Activated naive CD4-positive, alpha-beta T cell treated with anti-CD3 and anti-CD28 coated beads for 36 hours (primary cell): Measurements from ENCODE around the gene RAB2B. TPM values are rescaled to one million over a fixed set of nuclear protein-coding genes. Genes with fewer than 3 reads are reported as not detected.

Experiments
- CTCF ChIA-PET: fragments of 350-600 bp; sonication (Branson Sonifier 250); formaldehyde crosslinking; loops from one replicate; lab custom pipeline; 2021; ENCODE audit warnings: antibody characterized with exemption; lab: Charles Lee
- DNase-seq: peaks from one replicate; pipeline ENCODE4 v3.0.0-alpha.2; 2020
- H3K27ac Mint-ChIP-seq: one replicate; pipeline ENCODE4 v1.8.0; 2021; ENCODE audit warnings: mild to moderate bottlenecking, mixed read lengths
- H3K27me3 Mint-ChIP-seq: one replicate; pipeline ENCODE4 v1.8.0; 2021; ENCODE audit warnings: low read depth, mixed read lengths
- H3K36me3 Mint-ChIP-seq: one replicate; pipeline ENCODE4 v1.8.0; 2021; ENCODE audit warnings: low read depth, mixed read lengths
- H3K4me1 Mint-ChIP-seq: one replicate; pipeline ENCODE4 v1.8.0; 2021; ENCODE audit warnings: low read depth, mixed read lengths
- H3K4me3 Mint-ChIP-seq: one replicate; pipeline ENCODE4 v1.8.0; 2021; ENCODE audit warnings: mild to moderate bottlenecking, moderate library complexity, mixed read lengths
- H3K9me3 Mint-ChIP-seq: one replicate; pipeline ENCODE4 v1.8.0; 2021; ENCODE audit warnings: mixed read lengths
- intact Hi-C: fragments of 100-400 bp; cut with micrococcal nuclease; formaldehyde crosslinking; loops from one replicate; pipeline ENCODE4 v1.15.1; 2023
- total RNA-seq, 2 experiments: library from RNA; stranded (reverse); gene quantifications; one replicate each; pipeline ENCODE4 v1.2.3, GENCODE V29; 2021

RAB2B gene
- total RNA-seq, 2 experiments from 2014 or later, result 20.5 to 21.4 TPM

DNA sequence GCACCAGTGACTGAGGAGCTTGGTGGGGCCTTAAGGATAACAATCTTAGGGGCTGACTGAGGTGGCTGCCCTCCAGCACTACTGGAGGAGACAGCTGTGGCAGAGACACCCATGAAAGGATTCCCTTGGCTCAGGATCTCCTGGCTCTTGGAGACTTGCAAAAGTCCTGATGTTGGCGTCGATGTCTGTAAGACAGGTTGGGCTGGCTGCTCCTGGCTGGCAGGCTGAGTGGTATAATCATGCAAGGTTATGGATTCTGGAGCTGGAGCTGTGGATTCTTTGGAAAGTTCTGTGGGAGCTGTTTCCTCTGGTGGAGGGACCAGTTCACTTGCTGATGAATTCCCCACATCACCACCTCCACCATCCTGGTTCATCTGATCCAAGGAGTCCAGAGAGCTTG is 45.6 kb downstream of the RAB2B start:
- peaks cover 32% of the 10 kb centered on the region for H3K4me1 Mint-ChIP-seq
- H3K36me3 Mint-ChIP-seq, result peaks cover 32% of the 10 kb centered on the region
- H3K4me3 Mint-ChIP-seq, result no peak overlapping the region
- no peak for DNase-seq
- H3K27ac Mint-ChIP-seq, result no peak overlapping the region
- no peaks in the 10 kb centered on the region for H3K9me3 Mint-ChIP-seq
- intact Hi-C loops, result no loop called here
- H3K27me3 Mint-ChIP-seq, result no peaks in the 10 kb centered on the region
- CTCF ChIA-PET, result interaction anchor here (0.6 kb wide), 3 partner anchors 14 to 43 kb away, joined by 3 to 4 read pairs (median 3); no protein-coding TSS in a partner anchor

- H3K27me3 Mint-ChIP-seq, result no peaks in the 10 kb centered on the region
- peaks cover 41% of the 10 kb centered on the region for H3K36me3 Mint-ChIP-seq
These were observed 47.8 kb downstream of the RAB2B start for GRCh38 chr14:21428930-21429329.

DNA sequence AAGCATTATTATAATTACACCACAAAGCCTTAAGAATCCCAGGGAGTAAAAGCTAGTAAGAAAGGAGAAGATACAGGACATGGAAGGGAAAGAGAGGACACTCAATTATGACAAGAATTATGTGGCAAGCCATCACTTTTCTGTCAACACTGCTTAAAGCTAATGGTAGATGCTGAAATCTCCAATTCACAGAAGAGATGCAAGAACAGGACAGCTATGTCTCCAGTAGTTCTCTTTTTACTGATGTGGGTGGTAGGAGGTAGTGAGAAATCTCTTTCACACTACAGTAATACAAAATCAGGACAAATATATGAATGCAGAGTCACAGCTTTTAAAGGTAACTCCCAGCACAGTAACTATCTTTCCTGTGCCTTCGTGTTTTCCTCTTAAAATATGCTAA is 50.1 kb downstream of the RAB2B start:
- Mint-ChIP-seq H3K27me3 (no peaks in the 10 kb centered on the region), H3K4me1 (peaks cover 3% of the 10 kb centered on the region), H3K36me3 (peaks cover 41% of the 10 kb centered on the region), H3K27ac (no peak overlapping the region), H3K4me3 (no peak overlapping the region), H3K9me3 (no peaks in the 10 kb centered on the region)
- DNase-seq, result no peak
- CTCF ChIA-PET, result no interaction called here
- intact Hi-C loops, result no loop called here

More at GRCh38 chr14:21428930-21429329, 47.8 kb downstream of the RAB2B start:
- DNase-seq, result no peak
- CTCF ChIA-PET, result no interaction called here
- Mint-ChIP-seq H3K27ac (no peak overlapping the region), H3K4me3 (no peak overlapping the region), H3K4me1 (peaks cover 11% of the 10 kb centered on the region), H3K9me3 (no peaks in the 10 kb centered on the region)
- intact Hi-C loops, result no loop called here

GRCh38 chr14:21419528-21419927 is 57.2 kb downstream of the RAB2B start:
- CTCF ChIA-PET, result interaction anchor here (0.8 to 1.1 kb wide), 2 partner anchors 42 to 138 kb away, joined by 3 to 4 read pairs; no protein-coding TSS in a partner anchor
- Mint-ChIP-seq H3K27ac (no peak overlapping the region), H3K27me3 (no peaks in the 10 kb centered on the region), H3K4me1 (peaks cover 11% of the 10 kb centered on the region), H3K4me3 (no peak overlapping the region), H3K9me3 (no peaks in the 10 kb centered on the region), H3K36me3 (peaks cover 29% of the 10 kb centered on the region)
- DNase-seq, result no peak
- intact Hi-C loops, result no loop called here

DNA sequence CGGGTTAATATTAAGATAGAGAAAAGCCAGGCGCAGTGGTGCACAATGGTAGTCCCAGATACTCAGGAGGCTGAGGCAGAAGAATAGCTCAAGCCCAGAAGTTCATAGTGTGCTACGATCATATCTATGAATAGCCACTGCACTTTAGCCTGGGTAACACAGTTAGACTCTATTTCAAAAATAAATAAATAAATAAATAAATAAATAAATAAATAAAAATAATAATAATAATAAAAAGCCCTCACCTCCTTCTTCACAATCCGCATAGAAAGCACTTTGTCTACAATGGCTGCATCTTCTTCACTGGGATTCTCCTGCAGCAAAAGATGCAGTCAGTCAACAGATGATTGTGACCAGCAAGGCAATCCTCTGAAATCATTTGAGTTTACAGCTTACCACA is 61.4 kb downstream of the RAB2B start:
- H3K27ac Mint-ChIP-seq, result peak overlapping the region; percentile 77
- no peak for DNase-seq
- no peak overlapping the region for H3K4me3 Mint-ChIP-seq
- peaks cover 40% of the 10 kb centered on the region for H3K36me3 Mint-ChIP-seq
- CTCF ChIA-PET, result interaction anchor here (0.8 kb wide), 1 partner anchor 347 kb away, joined by 3 read pairs; no protein-coding TSS in a partner anchor
- no peaks in the 10 kb centered on the region for H3K27me3 Mint-ChIP-seq
- H3K9me3 Mint-ChIP-seq, result no peaks in the 10 kb centered on the region
- intact Hi-C loops, result loop anchor here (2.0 kb wide), 1 partner anchor 95 kb away; the partner anchor contains the start of gene METTL3
- peaks cover 31% of the 10 kb centered on the region for H3K4me1 Mint-ChIP-seq

DNA sequence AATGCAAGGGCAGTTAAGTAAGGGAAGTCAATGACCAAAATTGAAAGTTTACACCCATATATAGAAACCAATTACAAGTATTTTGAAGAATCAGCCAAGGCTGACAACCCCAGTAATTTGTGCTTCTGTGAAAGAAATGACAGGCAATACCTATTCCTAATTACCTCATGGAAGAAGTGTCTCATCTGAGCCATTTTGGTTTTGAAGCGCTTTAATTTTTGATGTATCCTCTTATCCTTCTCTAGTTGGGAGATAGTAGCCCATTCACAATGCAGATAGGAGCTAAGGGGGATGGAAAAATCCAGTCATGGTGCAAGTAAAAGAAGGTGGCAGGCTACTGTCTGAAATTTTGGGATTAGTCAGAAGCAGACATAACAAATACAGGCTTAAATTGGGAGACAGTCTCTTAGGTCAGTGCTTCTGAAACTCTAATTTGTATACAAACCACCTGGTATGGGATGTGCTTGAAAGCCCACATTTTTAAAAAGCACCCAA is 62.6 kb downstream of the RAB2B start:
- Mint-ChIP-seq H3K36me3 (peaks cover 45% of the 10 kb centered on the region), H3K27me3 (no peaks in the 10 kb centered on the region), H3K4me3 (no peak overlapping the region), H3K9me3 (no peaks in the 10 kb centered on the region), H3K27ac (peak overlapping the region; percentile 77), H3K4me1 (peaks cover 35% of the 10 kb centered on the region)
- peak; percentile 14 for DNase-seq
- intact Hi-C loops, result loop anchor here (1.0 to 5.0 kb wide), 8 partner anchors 23 to 150 kb away; partner anchors contain the start of genes CHD8, METTL3 and SUPT16H
- CTCF ChIA-PET, result interaction anchor here (0.8 to 0.9 kb wide), 2 partner anchors 42 to 56 kb away, joined by 3 to 4 read pairs; partner anchors contain the start of gene CHD8

Other genes with a start within 250 kb of the RAB2B start
- 1,000 to 10,000 TPM; 1,252 to 1,377 TPM for gene HNRNPC, start 207.5 kb downstream of the RAB2B start, total RNA-seq
- not detected for gene RPGRIP1, start 196.9 kb downstream of the RAB2B start, total RNA-seq
- 100 to 1,000 TPM; 164 to 165 TPM for gene SUPT16H, start 92.9 kb downstream of the RAB2B start, total RNA-seq
- 10 to 100 TPM; 73.9 to 75.5 TPM for gene CHD8, start 20.8 kb downstream of the RAB2B start, total RNA-seq
- 10 to 100 TPM; 57.4 to 58.6 TPM for gene TOX4, start 236 bp upstream of the RAB2B start, total RNA-seq
- gene METTL3, start 34.4 kb upstream of the RAB2B start, total RNA-seq, result 10 to 100 TPM; 60.6 TPM
- gene SALL2, start 49.4 kb upstream of the RAB2B start, total RNA-seq, result 1 to 10 TPM; 3.1 to 4.1 TPM
- not detected for gene OR10G3, start 103.1 kb upstream of the RAB2B start, total RNA-seq
- not detected for gene OR10G2, start 158.0 kb upstream of the RAB2B start, total RNA-seq
- gene OR4E2, start 176.9 kb upstream of the RAB2B start, total RNA-seq, result not detected
- gene OR4E1, start 196.9 kb upstream of the RAB2B start, total RNA-seq, result under 1 TPM; 0.10 to 0.14 TPM